GM12875 (cell line): ENCODE results near the gene TPI1.

Experiments
- H3K4me3 ChIP-seq: one replicate; pipeline ENCODE4 v1.5.1; 2011; ENCODE audit warnings: low read depth, low read length, control low read depth
- CTCF ChIP-seq: IDR thresholded peaks from 2 replicates; pipeline ENCODE4 v1.5.1; 2011; ENCODE audit warnings: low read depth, mild to moderate bottlenecking, control low read depth, inconsistent platforms, low read length, moderate library complexity, borderline replicate concordance; ENCODE audit not compliant: insufficient read depth

TPI1 gene

GRCh38 chr12:6830286-6830890, 36.9 kb upstream of the TPI1 start:
- no peak for TF ChIP-seq CTCF
- no peak overlapping the region for H3K4me3 ChIP-seq

GRCh38 chr12:6830999-6831398, 36.3 kb upstream of the TPI1 start:
- TF ChIP-seq CTCF, result no peak
- H3K4me3 ChIP-seq, result no peak overlapping the region

- TF ChIP-seq CTCF, result no peak
- no peak overlapping the region for H3K4me3 ChIP-seq
These were observed 35.8 kb upstream of the TPI1 start for GRCh38 chr12:6831450-6831995.

- no peak overlapping the region for H3K4me3 ChIP-seq
- no peak for TF ChIP-seq CTCF
These were observed 35.2 kb upstream of the TPI1 start for GRCh38 chr12:6832125-6832524.

- H3K4me3 ChIP-seq, result no peak overlapping the region
- TF ChIP-seq CTCF, result no peak
These were observed 34.0 kb upstream of the TPI1 start for GRCh38 chr12:6833189-6833890.

GRCh38 chr12:6834254-6834653, 33.1 kb upstream of the TPI1 start:
- H3K4me3 ChIP-seq, result no peak overlapping the region
- no peak for TF ChIP-seq CTCF

GRCh38 chr12:6834873-6835272, 32.5 kb upstream of the TPI1 start:
- no peak for TF ChIP-seq CTCF
- H3K4me3 ChIP-seq, result no peak overlapping the region
